ENCODE results near the gene TSPO. TPM values are rescaled to one million over a fixed set of nuclear protein-coding genes. Genes with fewer than 3 reads are reported as not detected.

Gene TSPO
- 767 and 982 TPM in 2 replicates for total RNA-seq

GRCh38 chr22:43151251-43152002 is at the start of gene TSPO:
Gene TSPO, plus strand, starts transcription at chr22:43151559. Its CDS starts 7,680 bp downstream, at chr22:43159239.

GRCh38 chr22:43110444-43110926 is 40.9 kb upstream of the TSPO start, which contains the start of gene BIK:
Gene BIK, plus strand, starts transcription at chr22:43110750. Its CDS starts 13,273 bp downstream, at chr22:43124023.

GRCh38 chr22:43142880-43143562 is 8.3 kb upstream of the TSPO start, which contains the start of gene MCAT:
Gene MCAT, minus strand, starts transcription at chr22:43143398. Its CDS starts 50 bp downstream, at chr22:43143348.

GRCh38 chr22:43186272-43187170 is 35.2 kb downstream of the TSPO start, which contains the start of gene TTLL12:
Gene TTLL12, minus strand, starts transcription at chr22:43187134. Its CDS starts 65 bp downstream, at chr22:43187069.

Other genes starting within 250 kb of the TSPO start
- gene PACSIN2, start 136.4 kb upstream of the TSPO start, total RNA-seq = 32.7 and 35.9 TPM in 2 replicates
- 3.5 and 4.4 TPM in 2 replicates for gene TTLL1, start 62.2 kb upstream of the TSPO start, total RNA-seq
- gene BIK, start 40.8 kb upstream of the TSPO start, total RNA-seq = 18.6 and 20.0 TPM in 2 replicates
- gene MCAT, start 8.2 kb upstream of the TSPO start, total RNA-seq = 29.7 and 41.3 TPM in 2 replicates
- 99.5 and 134 TPM in 2 replicates for gene TTLL12, start 35.6 kb downstream of the TSPO start, total RNA-seq
- gene SCUBE1, start 191.8 kb downstream of the TSPO start, total RNA-seq = not detected in 2 replicates